ENCODE results near the gene DMGDH. TPM values are rescaled to one million over a fixed set of nuclear protein-coding genes. Genes with fewer than 3 reads are reported as not detected.
A peak's percentile ranks its signal among the peaks of the same experiment; 100 is the strongest.

DMGDH gene
- total RNA-seq (2022) (1.1 and 1.3 TPM in 2 replicates), Bru-seq, nascent RNA (percentile 22 among the genes with signal in this experiment), BruChase-seq, experiment 1, labeled RNA remaining after a 6-hour chase (percentile 20 among the genes with signal in this experiment), BruChase-seq, experiment 2, labeled RNA remaining after a 2-hour chase (percentile 26 among the genes with signal in this experiment)
- long read RNA-seq, partial matches to known transcripts = 1 of 4 reads
- long read RNA-seq, other reads (novel, unspliced or antisense) = 3 of 4 reads

GRCh38 chr5:79069488-79070349 is at the start of gene DMGDH, which contains the start of gene BHMT2:
TSS of gene DMGDH (minus strand) at chr5:79069674. CDS start at chr5:79069620, 54 bp downstream.
TSS of gene BHMT2 (plus strand) at chr5:79069767. CDS start at chr5:79069783, 16 bp downstream.
- no TSS peak for BruUV-seq (replicated peaks)
- Mint-ChIP-seq H3K27me3 (ENCODE audit: unreplicated experiment) (no peaks in the 10 kb centered on the region), H3K36me3 (ENCODE audit: insufficient read depth, unreplicated experiment) (no peaks in the 10 kb centered on the region), H3K27ac (ENCODE audit: unreplicated experiment) (no peak within 1 kb of the TSS), H3K9me3 (ENCODE audit: low read depth, unreplicated experiment) (peaks cover 3% of the 10 kb centered on the region), H3K4me3 (ENCODE audit: low read depth, unreplicated experiment) (no peak within 1 kb of the TSS), H3K4me1 (ENCODE audit: low read depth, unreplicated experiment) (no peaks in the 10 kb centered on the region)
- intact Hi-C loops (cut with micrococcal nuclease; ENCODE audit: unreplicated experiment) = no loop called here
- TF ChIP-seq CTCF (IDR thresholded peaks at IDR 0.05; ENCODE audit: unreplicated experiment) = no peak
- CTCF ChIA-PET = no interaction called here
- no peak for DNase-seq

- DNase-seq = no peak
- Mint-ChIP-seq H3K4me1 (ENCODE audit: low read depth, unreplicated experiment) (no peaks in the 10 kb centered on the region), H3K36me3 (ENCODE audit: insufficient read depth, unreplicated experiment) (peaks cover 4% of the 10 kb centered on the region), H3K27ac (ENCODE audit: unreplicated experiment) (no peak overlapping the region), H3K27me3 (ENCODE audit: unreplicated experiment) (peaks cover 77% of the 10 kb centered on the region), H3K4me3 (ENCODE audit: low read depth, unreplicated experiment) (no peak overlapping the region), H3K9me3 (ENCODE audit: low read depth, unreplicated experiment) (no peaks in the 10 kb centered on the region)
- CTCF ChIA-PET = interaction anchor here (1.8 kb wide), 1 partner anchor 20 kb away, joined by 4 read pairs; no protein-coding TSS in a partner anchor
- BruUV-seq (replicated peaks) = no TSS peak
- intact Hi-C loops (cut with micrococcal nuclease; ENCODE audit: unreplicated experiment) = no loop called here
- no peak for TF ChIP-seq CTCF (IDR thresholded peaks at IDR 0.05; ENCODE audit: unreplicated experiment)
These were observed 43.2 kb upstream of the DMGDH start for GRCh38 chr5:79112703-79113058.

GRCh38 chr5:79111960-79112702 is 42.7 kb upstream of the DMGDH start:
- Mint-ChIP-seq H3K9me3 (ENCODE audit: low read depth, unreplicated experiment) (no peaks in the 10 kb centered on the region), H3K27me3 (ENCODE audit: unreplicated experiment) (peaks cover 82% of the 10 kb centered on the region), H3K4me1 (ENCODE audit: low read depth, unreplicated experiment) (no peaks in the 10 kb centered on the region), H3K4me3 (ENCODE audit: low read depth, unreplicated experiment) (peak overlapping the region; percentile 50), H3K27ac (ENCODE audit: unreplicated experiment) (no peak overlapping the region), H3K36me3 (ENCODE audit: insufficient read depth, unreplicated experiment) (peaks cover 4% of the 10 kb centered on the region)
- no peak for DNase-seq
- TF ChIP-seq CTCF (IDR thresholded peaks at IDR 0.05; ENCODE audit: unreplicated experiment) = no peak
- CTCF ChIA-PET = interaction anchor here (1.8 kb wide), 1 partner anchor 21 kb away, joined by 4 read pairs; no protein-coding TSS in a partner anchor
- intact Hi-C loops (cut with micrococcal nuclease; ENCODE audit: unreplicated experiment) = no loop called here
- BruUV-seq (replicated peaks) = no TSS peak

GRCh38 chr5:79111387-79111959 is 42.0 kb upstream of the DMGDH start, which contains the start of gene BHMT:
TSS of gene BHMT (plus strand) at chr5:79111809. CDS start at chr5:79111886, 77 bp downstream.
- no peak for TF ChIP-seq CTCF (IDR thresholded peaks at IDR 0.05; ENCODE audit: unreplicated experiment)
- Mint-ChIP-seq H3K9me3 (ENCODE audit: low read depth, unreplicated experiment) (no peaks in the 10 kb centered on the region), H3K4me1 (ENCODE audit: low read depth, unreplicated experiment) (no peaks in the 10 kb centered on the region), H3K36me3 (ENCODE audit: insufficient read depth, unreplicated experiment) (peaks cover 4% of the 10 kb centered on the region), H3K27ac (ENCODE audit: unreplicated experiment) (no peak within 1 kb of the TSS), H3K27me3 (ENCODE audit: unreplicated experiment) (peaks cover 89% of the 10 kb centered on the region), H3K4me3 (ENCODE audit: low read depth, unreplicated experiment) (peak within 1 kb of the TSS; percentile 50)
- BruUV-seq (replicated peaks) = no TSS peak
- CTCF ChIA-PET = no interaction called here
- no peak for DNase-seq
- intact Hi-C loops (cut with micrococcal nuclease; ENCODE audit: unreplicated experiment) = no loop called here

Data from Calu3 (cell line).